GM19438 (cell line): Measurements from ENCODE around the gene MISP3.
A peak's percentile ranks its signal among the peaks of the same experiment; 100 is the strongest.

Experiments used
- ATAC-seq: cut with Tn5 transposase; IDR thresholded peaks from one replicate; pipeline ENCODE4 v1.9.1; 2021; ENCODE audit warnings: low read depth; ENCODE audit not compliant: unreplicated experiment

The MISP3 gene

DNA sequence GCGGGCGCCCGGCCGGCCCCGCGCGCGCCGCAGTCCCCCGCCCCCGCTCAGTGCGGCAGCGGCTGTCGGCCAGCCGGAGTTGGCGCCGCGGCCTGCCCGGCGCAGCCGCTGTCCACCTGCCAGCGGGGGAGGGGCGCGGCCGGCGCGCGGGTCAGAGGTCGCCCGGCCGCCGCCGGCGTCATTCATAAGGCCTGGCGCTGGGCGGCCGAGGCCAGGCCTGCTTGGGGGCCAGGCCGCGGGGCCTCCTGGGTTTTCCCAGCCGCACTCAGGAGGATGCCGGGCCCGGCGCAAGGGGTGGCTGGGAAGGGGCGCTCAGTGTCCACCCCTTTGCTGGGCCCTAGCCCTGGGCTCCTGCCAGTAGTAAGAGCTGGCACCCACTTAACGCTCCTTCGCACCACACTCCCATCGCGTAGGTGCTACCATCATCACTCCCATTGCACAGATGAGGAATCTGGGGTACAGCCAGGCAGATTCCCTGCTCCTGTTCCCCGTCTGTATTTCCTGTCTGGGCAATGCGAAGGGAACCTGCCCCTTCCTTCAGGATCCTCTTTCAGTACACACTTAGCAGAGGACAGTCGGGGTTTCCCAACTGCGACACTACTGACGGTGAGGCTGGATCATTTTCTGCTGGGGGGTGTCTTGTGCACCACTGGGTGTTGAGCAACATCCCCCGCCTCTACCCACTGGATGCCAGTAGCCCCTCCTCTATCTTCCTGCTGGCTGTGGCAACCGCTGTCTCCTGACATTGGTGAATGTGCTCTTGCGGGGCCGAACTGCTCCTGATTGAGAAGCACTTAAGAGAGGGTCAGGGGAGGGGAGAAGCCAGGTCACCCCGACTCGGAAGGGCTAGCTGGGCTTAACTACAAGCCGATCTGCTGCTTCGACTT is 45.8 kb downstream of the MISP3 start:
- peak; percentile 14 for ATAC-seq

DNA sequence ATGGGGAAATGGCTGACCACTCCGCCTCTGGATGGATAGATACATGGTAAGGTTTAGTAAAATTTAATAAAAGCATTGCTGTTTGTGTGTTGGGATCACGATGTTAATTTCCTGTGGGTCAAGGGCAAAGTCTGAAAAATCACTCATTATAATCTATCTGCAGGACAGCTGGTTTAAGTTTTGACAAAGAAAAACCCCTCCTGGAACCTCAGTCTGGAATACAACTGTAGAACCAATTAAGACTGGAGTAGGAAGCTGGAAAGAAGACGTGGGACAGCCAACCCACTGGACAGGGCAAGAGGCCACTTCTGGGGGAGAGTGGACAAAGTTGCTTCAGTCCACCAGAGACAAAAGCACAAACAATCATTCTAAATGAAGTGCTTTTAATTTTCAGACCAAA is 46.6 kb downstream of the MISP3 start:
- no peak for ATAC-seq

DNA sequence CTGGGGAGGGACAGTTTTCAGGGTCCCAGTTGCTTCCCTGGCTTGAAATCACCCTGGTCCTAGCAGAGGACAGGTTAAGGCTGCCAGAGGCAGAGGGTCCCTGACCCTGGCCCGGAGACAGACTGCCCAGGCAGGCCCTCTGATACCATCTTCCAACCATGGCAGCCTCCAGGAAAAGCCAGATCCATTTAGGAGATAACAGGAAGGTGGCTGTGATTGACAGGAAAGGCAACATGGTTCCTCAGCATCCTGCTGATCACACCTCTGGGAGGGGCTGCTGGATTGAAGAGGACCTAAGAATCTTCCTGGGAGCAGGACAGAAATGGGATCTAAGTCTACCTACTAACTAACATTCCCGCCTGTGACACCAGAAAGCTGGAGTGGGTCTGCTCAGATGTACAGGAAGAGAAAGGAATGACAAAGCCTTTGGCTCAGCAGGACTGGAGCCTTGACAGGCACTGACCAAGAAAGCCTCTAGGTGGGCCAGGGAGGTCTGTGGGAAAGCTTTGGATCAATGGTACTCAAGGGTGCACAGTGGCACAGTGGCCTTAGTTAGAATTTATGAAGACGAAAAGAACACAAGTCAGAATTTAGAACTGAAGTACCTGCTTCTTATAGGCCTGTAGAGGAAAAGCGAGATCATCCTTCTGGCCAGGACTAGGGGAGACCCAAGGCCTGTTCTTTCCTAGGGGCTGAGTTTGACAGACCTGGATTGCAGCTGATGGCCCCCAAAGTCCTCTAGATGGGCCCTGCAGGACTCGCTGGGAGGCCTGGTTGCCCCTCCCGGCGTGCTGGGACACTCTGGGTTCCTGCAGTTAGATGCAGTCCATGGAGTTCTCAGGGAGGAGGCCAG is 47.3 kb downstream of the MISP3 start:
- no peak for ATAC-seq

DNA sequence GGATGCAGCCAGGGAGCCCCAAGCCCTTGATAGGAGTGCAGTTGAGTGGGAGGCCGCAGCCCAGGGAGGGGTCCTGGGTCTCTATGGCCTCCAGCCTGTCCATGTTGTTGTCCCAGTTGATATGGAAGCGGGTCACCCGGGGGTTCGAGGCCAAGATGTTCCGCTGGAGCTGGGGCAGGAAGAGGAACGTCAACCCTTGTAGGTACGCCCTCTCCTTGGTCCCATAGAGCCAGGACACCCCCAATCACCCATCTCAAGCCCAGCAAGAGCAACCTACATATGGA is 47.9 kb downstream of the MISP3 start:
- ATAC-seq, result no peak

DNA sequence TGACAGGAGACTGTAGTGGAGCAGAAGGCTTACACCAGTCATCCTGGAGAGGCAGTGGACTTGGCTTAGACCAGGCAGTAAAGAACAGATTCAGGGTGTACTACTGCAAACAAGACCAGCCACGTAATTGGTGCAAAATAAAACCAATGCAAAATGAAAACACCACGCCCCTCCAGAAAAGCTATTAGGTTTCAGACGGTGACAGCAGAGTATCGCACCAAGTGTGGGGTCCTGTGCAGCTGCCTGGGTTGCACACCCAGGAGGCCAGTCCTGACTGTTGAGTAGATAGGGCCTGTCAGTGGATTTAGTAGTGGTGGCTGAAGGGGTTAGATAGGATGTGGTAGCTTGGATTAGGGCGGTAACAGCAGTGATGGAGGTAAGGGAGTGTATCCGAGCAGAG is 50.3 kb downstream of the MISP3 start:
- ATAC-seq, result no peak
